ENCODE results near the gene ATP11C. TPM values are rescaled to one million over a fixed set of nuclear protein-coding genes. Genes with fewer than 3 reads are reported as not detected.

Gene ATP11C
- total RNA-seq, 4 donors from 2014 or later, result 3.6 to 8.6 (median 7.0) TPM

DNA sequence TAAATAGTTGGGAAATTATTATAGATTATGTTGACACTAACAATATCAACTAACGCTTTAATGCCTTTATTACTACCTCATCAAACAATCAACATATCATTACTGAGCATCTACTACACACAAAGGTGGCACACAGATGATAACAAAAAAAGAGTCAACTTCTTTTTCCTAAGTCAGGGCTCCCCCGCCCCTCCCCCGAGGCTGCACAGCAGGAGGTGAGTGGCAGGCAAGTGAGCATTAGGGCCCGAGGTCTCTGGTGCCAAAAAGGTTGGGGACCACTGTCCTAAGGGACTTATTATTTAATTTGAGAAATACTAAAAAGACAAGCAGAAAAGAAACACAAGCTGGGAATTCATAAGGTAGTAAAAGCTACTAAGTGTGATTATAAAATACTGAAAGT lies 174.6 kb downstream of the ATP11C start:
- DNase-seq (no peak), ATAC-seq (no peak)
- Histone ChIP-seq H3K4me3 (no peak overlapping the region), H3K36me3 (no peaks in the 10 kb centered on the region), H3K27me3 (no peaks in the 10 kb centered on the region), H3K27ac (no peak overlapping the region), H3K9me3 (peaks cover 0 to 16% (median 0%) of the 10 kb centered on the region in 3 donors), H3K4me1 (no peaks in the 10 kb centered on the region)
- in situ Hi-C loops (cut with MboI; ENCODE audit: low sequenced_read_pairs in 4 of 4) (no loop called here), intact Hi-C loops (cut with DNase I; ENCODE audit: low total_unique reads) (no loop called here)
- TF ChIP-seq, protein P1, sequence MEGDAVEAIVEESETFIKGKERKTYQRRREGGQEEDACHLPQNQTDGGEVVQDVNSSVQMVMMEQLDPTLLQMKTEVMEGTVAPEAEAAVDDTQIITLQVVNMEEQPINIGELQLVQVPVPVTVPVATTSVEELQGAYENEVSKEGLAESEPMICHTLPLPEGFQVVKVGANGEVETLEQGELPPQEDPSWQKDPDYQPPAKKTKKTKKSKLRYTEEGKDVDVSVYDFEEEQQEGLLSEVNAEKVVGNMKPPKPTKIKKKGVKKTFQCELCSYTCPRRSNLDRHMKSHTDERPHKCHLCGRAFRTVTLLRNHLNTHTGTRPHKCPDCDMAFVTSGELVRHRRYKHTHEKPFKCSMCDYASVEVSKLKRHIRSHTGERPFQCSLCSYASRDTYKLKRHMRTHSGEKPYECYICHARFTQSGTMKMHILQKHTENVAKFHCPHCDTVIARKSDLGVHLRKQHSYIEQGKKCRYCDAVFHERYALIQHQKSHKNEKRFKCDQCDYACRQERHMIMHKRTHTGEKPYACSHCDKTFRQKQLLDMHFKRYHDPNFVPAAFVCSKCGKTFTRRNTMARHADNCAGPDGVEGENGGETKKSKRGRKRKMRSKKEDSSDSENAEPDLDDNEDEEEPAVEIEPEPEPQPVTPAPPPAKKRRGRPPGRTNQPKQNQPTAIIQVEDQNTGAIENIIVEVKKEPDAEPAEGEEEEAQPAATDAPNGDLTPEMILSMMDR (IDR thresholded peaks at IDR 0.05 in 4 of 5, conservative IDR thresholded peaks at IDR 0.05 in 1 of 5), result no peak
- no peak for TF ChIP-seq POLR2A (IDR thresholded peaks at IDR 0.05)

DNA sequence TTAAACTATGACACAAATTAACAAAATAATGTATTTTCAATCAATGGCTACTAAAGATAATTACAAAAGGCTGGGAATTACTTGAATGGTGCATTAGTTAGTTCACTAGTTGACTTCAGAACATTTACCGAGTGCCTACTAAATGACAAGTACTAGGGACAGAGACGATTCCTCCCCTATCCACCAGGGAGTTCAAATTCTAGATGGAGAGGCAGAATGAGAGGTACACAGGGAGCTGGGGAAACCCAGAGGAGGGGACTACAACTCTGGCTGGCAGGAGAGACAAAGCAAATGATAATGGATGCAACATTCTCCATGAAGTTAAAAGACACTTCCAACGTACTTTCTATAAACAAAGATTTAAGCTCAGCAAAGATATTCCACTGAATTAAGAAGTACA lies 181.8 kb downstream of the ATP11C start:
- intact Hi-C loops (cut with DNase I; ENCODE audit: low total_unique reads), result no loop called here
- Histone ChIP-seq H3K36me3 (no peaks in the 10 kb centered on the region), H3K4me1 (no peaks in the 10 kb centered on the region), H3K27me3 (no peaks in the 10 kb centered on the region), H3K9me3 (peaks cover 0 to 16% (median 0%) of the 10 kb centered on the region in 3 donors), H3K27ac (no peak overlapping the region), H3K4me3 (no peak overlapping the region)
- TF ChIP-seq, protein P1 (IDR thresholded peaks at IDR 0.05 in 4 of 5, conservative IDR thresholded peaks at IDR 0.05 in 1 of 5), result no peak
- no peak for TF ChIP-seq POLR2A (IDR thresholded peaks at IDR 0.05)
- DNase-seq (no peak), ATAC-seq (no peak)
- in situ Hi-C loops (cut with MboI; ENCODE audit: low sequenced_read_pairs in 4 of 4), result no loop called here

DNA sequence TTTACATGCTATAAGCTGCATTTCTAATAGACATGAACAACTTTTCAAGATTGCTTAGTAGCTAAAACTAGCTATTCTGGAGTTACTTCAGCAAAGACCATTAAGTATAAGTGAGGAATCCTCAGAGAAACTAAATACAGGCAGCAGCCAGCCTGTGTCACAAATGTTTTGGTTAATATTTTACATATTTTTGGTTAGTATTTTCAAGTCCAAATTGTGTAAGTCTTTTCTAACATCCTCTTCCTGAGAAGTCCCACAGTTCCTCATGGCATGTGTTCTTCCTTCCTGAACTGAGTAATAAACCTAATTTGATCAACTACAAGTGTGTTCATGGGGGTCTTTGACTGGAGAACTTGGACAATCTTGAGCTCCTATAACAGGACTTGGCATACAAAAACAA lies 182.5 kb downstream of the ATP11C start:
- no peaks in the 10 kb centered on the region for H3K4me1 ChIP-seq
- in situ Hi-C loops (cut with MboI; ENCODE audit: low sequenced_read_pairs in 4 of 4) (no loop called here), intact Hi-C loops (cut with DNase I; ENCODE audit: low total_unique reads) (no loop called here)
- no peak overlapping the region for H3K4me3 ChIP-seq
- H3K36me3 ChIP-seq, result no peaks in the 10 kb centered on the region
- no peaks in the 10 kb centered on the region for H3K27me3 ChIP-seq
- no peak for DNase-seq
- no peak overlapping the region for H3K27ac ChIP-seq
- TF ChIP-seq POLR2A (IDR thresholded peaks at IDR 0.05), result no peak
- TF ChIP-seq, protein P1 (IDR thresholded peaks at IDR 0.05 in 4 of 5, conservative IDR thresholded peaks at IDR 0.05 in 1 of 5), result no peak
- ATAC-seq, result no peak
- H3K9me3 ChIP-seq, result peaks cover 0 to 12% (median 0%) of the 10 kb centered on the region in 3 donors

DNA sequence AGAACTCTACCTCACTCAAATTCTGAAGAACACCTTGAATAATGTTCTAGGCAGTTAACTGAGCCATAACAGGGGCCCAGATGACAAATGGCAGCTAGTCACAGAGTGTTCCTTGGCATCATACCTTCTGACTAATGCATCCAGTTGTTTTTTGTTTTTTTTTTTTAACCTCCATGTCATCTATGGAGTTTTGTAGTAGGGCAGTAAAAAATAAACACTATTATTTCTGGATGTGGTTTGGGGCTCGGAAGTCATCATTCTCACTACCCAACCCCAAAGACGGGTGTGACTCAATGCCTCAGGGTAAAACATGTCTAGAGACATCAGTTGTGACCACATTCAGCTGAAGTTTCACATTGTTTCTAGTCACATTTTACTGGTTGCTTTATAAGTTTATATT lies 193.7 kb downstream of the ATP11C start:
- ATAC-seq (peak in 1 of 2 donors; percentile 47), DNase-seq (no peak)
- H3K27ac ChIP-seq, result no peak overlapping the region
- no peaks in the 10 kb centered on the region for H3K36me3 ChIP-seq
- TF ChIP-seq, protein P1 (IDR thresholded peaks at IDR 0.05 in 4 of 5, conservative IDR thresholded peaks at IDR 0.05 in 1 of 5), result no peak
- TF ChIP-seq POLR2A (IDR thresholded peaks at IDR 0.05), result no peak
- intact Hi-C loops (cut with DNase I; ENCODE audit: low total_unique reads), result no loop called here
- H3K27me3 ChIP-seq, result no peaks in the 10 kb centered on the region
- no peak overlapping the region for H3K4me3 ChIP-seq
- H3K9me3 ChIP-seq, result no peaks in the 10 kb centered on the region
- H3K4me1 ChIP-seq, result no peaks in the 10 kb centered on the region
- in situ Hi-C loops (cut with MboI; ENCODE audit: low sequenced_read_pairs in 4 of 4), result no loop called here

DNA sequence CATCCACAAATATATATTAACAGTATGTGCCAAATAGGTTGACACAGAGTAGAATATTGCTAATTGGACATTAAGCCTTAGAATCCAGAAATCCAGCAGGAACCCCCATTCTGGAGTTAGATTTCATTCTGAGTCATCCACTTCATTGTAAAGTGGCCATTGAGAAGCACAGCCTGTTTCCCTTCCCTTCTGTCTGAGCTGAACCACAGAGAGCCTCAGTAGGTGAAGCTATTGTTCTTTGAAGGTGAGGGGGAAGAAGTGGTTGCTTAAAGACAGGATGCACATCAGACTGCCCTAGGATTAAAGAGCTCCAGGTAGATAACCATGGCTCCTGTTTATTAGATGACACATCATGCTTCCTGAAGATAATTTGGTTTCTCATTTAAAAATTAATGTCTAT lies 194.3 kb downstream of the ATP11C start:
- Histone ChIP-seq H3K4me3 (no peak overlapping the region), H3K36me3 (no peaks in the 10 kb centered on the region), H3K27ac (no peak overlapping the region), H3K27me3 (no peaks in the 10 kb centered on the region), H3K4me1 (no peaks in the 10 kb centered on the region), H3K9me3 (no peaks in the 10 kb centered on the region)
- in situ Hi-C loops (cut with MboI; ENCODE audit: low sequenced_read_pairs in 4 of 4) (no loop called here), intact Hi-C loops (cut with DNase I; ENCODE audit: low total_unique reads) (no loop called here)
- no peak for TF ChIP-seq POLR2A (IDR thresholded peaks at IDR 0.05)
- TF ChIP-seq, protein P1 (IDR thresholded peaks at IDR 0.05 in 4 of 5, conservative IDR thresholded peaks at IDR 0.05 in 1 of 5), result no peak
- ATAC-seq, result no peak
- DNase-seq, result no peak
